Measurements from ENCODE around the gene ICOS. TPM values are rescaled to one million over a fixed set of nuclear protein-coding genes. Genes with fewer than 3 reads are reported as not detected.

ICOS gene
- polyA plus RNA-seq, 1 donor from 2014 or later = not detected

- no peak overlapping the region for H2AFZ ChIP-seq (ENCODE audit: low read depth, low read length)
- H3K36me3 ChIP-seq (ENCODE audit: insufficient read depth, low read length) = no peaks in the 10 kb centered on the region
- H3K9ac ChIP-seq (ENCODE audit: low read length) = no peak overlapping the region
- no peak overlapping the region for H3K4me3 ChIP-seq (ENCODE audit: low read length)
- no peak for TF ChIP-seq SMC3 (conservative IDR thresholded peaks at IDR 0.05; ENCODE audit: poor library complexity)
- TF ChIP-seq CTCF (IDR thresholded peaks at IDR 0.05; ENCODE audit: poor library complexity, severe bottlenecking) = no peak
- no peak for TF ChIP-seq EP300 (conservative IDR thresholded peaks at IDR 0.05; ENCODE audit: poor library complexity, severe bottlenecking)
- no peak for TF ChIP-seq TAF1 (IDR thresholded peaks at IDR 0.05; ENCODE audit: low read depth)
- TF ChIP-seq POLR2AphosphoS5 (IDR thresholded peaks at IDR 0.05) = no peak
- TF ChIP-seq REST (IDR thresholded peaks at IDR 0.05; ENCODE audit: borderline replicate concordance) = no peak
- no peak for TF ChIP-seq RAD21 (conservative IDR thresholded peaks at IDR 0.05)
- TF ChIP-seq MXI1 (conservative IDR thresholded peaks at IDR 0.05; ENCODE audit: poor library complexity, severe bottlenecking) = no peak
- TF ChIP-seq EZH2 (IDR thresholded peaks at IDR 0.05; ENCODE audit: borderline replicate concordance, insufficient read depth, low read length, poor library complexity, severe bottlenecking) = no peak
- H3K9me3 ChIP-seq (ENCODE audit: low read length) = no peaks in the 10 kb centered on the region
- no peaks in the 10 kb centered on the region for H4K20me1 ChIP-seq (ENCODE audit: insufficient read depth)
- no peaks in the 10 kb centered on the region for H3K9me2 ChIP-seq (ENCODE audit: insufficient read depth, low read length)
- H3K27me3 ChIP-seq (ENCODE audit: insufficient read depth, low read depth, low read length) = no peaks in the 10 kb centered on the region
- no peak overlapping the region for H3K27ac ChIP-seq (ENCODE audit: low read length)
- H3K79me2 ChIP-seq (replicated peaks; ENCODE audit: insufficient read depth, low read length) = no peaks in the 10 kb centered on the region
- H3K4me2 ChIP-seq (ENCODE audit: low read length) = no peak overlapping the region
- H3F3A ChIP-seq (ENCODE audit: insufficient read depth, low read length, poor library complexity, severe bottlenecking) = no peaks in the 10 kb centered on the region
Measured at GRCh38 chr2:203975912-203976311, 39.3 kb downstream of the ICOS start.

DNA sequence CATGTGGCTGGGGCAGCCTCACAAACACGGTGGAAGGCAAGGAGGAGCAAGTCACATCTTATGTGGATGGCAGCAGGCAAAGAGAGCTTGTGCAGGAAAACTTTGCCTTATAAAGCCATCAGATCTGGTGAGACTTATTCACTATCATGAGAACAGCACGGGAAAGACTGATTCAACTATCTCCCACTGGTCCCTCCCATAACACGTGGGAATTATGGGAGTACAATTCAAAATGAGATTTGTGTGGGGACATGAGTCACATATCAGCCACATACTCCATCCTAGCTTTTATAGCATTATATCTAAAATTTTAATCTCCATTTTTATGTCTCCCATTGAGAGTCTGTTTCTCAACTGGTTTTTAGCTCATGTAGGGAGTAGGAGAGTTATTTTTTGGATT lies 45.7 kb downstream of the ICOS start:
- H3K9me3 ChIP-seq (ENCODE audit: low read length) = no peaks in the 10 kb centered on the region
- TF ChIP-seq REST (IDR thresholded peaks at IDR 0.05; ENCODE audit: borderline replicate concordance) (no peak), EZH2 (IDR thresholded peaks at IDR 0.05; ENCODE audit: borderline replicate concordance, insufficient read depth, low read length, poor library complexity, severe bottlenecking) (no peak), SMC3 (conservative IDR thresholded peaks at IDR 0.05; ENCODE audit: poor library complexity) (no peak), RAD21 (conservative IDR thresholded peaks at IDR 0.05) (no peak), MXI1 (conservative IDR thresholded peaks at IDR 0.05; ENCODE audit: poor library complexity, severe bottlenecking) (no peak), CTCF (IDR thresholded peaks at IDR 0.05; ENCODE audit: poor library complexity, severe bottlenecking) (no peak), TAF1 (IDR thresholded peaks at IDR 0.05; ENCODE audit: low read depth) (no peak)
- H3K9me2 ChIP-seq (ENCODE audit: insufficient read depth, low read length) = no peaks in the 10 kb centered on the region
- no peak overlapping the region for H3K4me2 ChIP-seq (ENCODE audit: low read length)
- no peaks in the 10 kb centered on the region for H3K27me3 ChIP-seq (ENCODE audit: insufficient read depth, low read depth, low read length)
- no peak overlapping the region for H3K4me3 ChIP-seq (ENCODE audit: low read length)
- no peak overlapping the region for H3K9ac ChIP-seq (ENCODE audit: low read length)
- no peak overlapping the region for H3K27ac ChIP-seq (ENCODE audit: low read length)
- no peaks in the 10 kb centered on the region for H3K79me2 ChIP-seq (replicated peaks; ENCODE audit: insufficient read depth, low read length)
- H3F3A ChIP-seq (ENCODE audit: insufficient read depth, low read length, poor library complexity, severe bottlenecking) = no peaks in the 10 kb centered on the region
- no peaks in the 10 kb centered on the region for H4K20me1 ChIP-seq (ENCODE audit: insufficient read depth)
- no peaks in the 10 kb centered on the region for H3K36me3 ChIP-seq (ENCODE audit: insufficient read depth, low read length)
- H2AFZ ChIP-seq (ENCODE audit: low read depth, low read length) = no peak overlapping the region
